Peyer's patch (tissue), 4 donors: ENCODE measurements around the gene PHLDA3. TPM values are rescaled to one million over a fixed set of nuclear protein-coding genes. Genes with fewer than 3 reads are reported as not detected.

Experiments used
- DNase-seq, 3 donors: peaks; one replicate each; pipeline ENCODE4 v3.0.0-alpha.2; 2017 to 2019
- H3K27ac ChIP-seq, 4 donors: fragments of 200-600 bp; sonication (generic); one replicate each; pipeline ENCODE4 v1.5.1; 2016 to 2019
- H3K27me3 ChIP-seq, 2 donors: fragments of 200-600 bp; sonication (generic); one replicate each; pipeline ENCODE4 v1.5.1; 2019
- H3K36me3 ChIP-seq, 3 donors: fragments of 200-600 bp; sonication (generic); one replicate each; pipeline ENCODE4 v1.5.1; 2016 to 2019
- H3K4me1 ChIP-seq, 4 donors: fragments of 200-600 bp; sonication (generic); one replicate each; pipeline ENCODE4 v1.5.1; 2016 to 2019
- H3K4me3 ChIP-seq, 4 donors: fragments of 200-600 bp; sonication (generic); 1 replicate in 3 of 4; 2 replicates in 1 of 4; pipeline ENCODE4 v1.5.1; 2016 to 2019; ENCODE audit warnings: mild to moderate bottlenecking in 1 of 4
- H3K9me3 ChIP-seq, 4 donors: fragments of 200-600 bp; sonication (generic); one replicate each; pipeline ENCODE4 v1.5.1; 2016 to 2019; ENCODE audit warnings: mild to moderate bottlenecking in 1 of 4
- POLR2A ChIP-seq, 2 donors: fragments of 450-650 bp; IDR thresholded peaks; one replicate each; pipeline ENCODE4 v1.5.1; 2017; ENCODE audit warnings: antibody characterized with exemption in 2 of 2, mild to moderate bottlenecking in 2 of 2, moderate library complexity in 2 of 2
- total RNA-seq, 4 donors: library from RNA; depleted of rRNA; stranded (reverse); fragments of >200 nt; gene quantifications; one replicate each; pipeline ENCODE4 v1.1.0, GENCODE V29; 2016
- TF ChIP-seq, protein P1 (sequence below), 6 experiments: fragments of 450-650 bp in 4 of 6; fragments of 200-600 bp in 2 of 6; sonication (generic) in 1 of 6; IDR thresholded peaks; one replicate each; pipeline ENCODE4 v1.5.1; 2017 to 2019; ENCODE audit warnings: antibody characterized with exemption in 6 of 6, mild to moderate bottlenecking in 3 of 6, moderate library complexity in 1 of 6

Gene PHLDA3
- total RNA-seq: 10 to 100 TPM in 1 of 4 donors, 1 to 10 TPM in 3; 4.4 to 43.7 (median 5.2) TPM

DNA sequence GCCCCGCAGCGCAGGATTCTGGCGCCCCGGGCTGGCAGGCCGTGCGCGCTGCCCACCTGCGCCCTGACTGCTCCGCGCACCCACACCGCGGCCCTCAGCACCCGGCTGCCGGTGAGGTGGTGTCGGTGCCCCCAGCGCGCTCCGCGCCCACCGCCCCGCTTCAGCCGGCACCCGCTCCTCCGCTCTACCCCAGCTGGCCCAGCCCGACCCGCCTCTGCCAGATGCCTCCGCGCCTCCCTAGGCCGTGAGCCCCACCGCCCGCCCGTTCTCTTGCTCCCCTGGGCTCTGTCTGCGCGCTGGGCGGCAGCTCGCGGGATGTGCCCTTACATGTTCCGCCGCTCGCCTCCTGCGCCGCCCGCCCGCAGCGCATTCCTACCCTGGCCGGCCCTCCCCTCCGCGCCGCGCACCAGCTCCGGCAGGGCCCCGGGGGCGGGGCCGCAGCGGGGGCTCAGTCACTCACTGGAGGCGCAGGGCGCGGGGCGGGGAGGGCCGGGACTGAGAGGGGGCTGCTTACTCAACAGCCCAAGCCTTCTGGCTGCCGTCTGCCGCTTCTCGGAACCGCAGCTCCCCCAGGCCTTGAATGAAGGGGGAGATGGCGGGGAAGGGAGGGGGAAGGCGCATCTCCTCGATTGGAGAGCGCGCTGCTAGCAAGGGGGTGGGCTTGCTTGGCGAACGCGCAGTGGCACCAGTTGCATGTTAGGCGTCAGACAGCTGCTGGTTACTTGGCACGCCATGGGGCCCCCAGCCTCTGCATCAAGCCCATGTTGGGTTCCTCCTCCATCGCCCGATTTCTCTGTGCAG is at the start of gene PHLDA3:
Gene PHLDA3, minus strand, starts transcription at position 345 of the 801 bp plus-strand sequence. CDS start 402 bp downstream, outside the sequence.
- Histone ChIP-seq H3K9me3 (no peaks in the 10 kb centered on the region), H3K27me3 (no peaks in the 10 kb centered on the region), H3K36me3 (no peaks in the 10 kb centered on the region), H3K4me1 (peaks cover 0 to 19% (median 4%) of the 10 kb centered on the region in 4 donors), H3K4me3 (peak within 1 kb of the TSS; percentile 48 to 76 (median 62)), H3K27ac (peak within 1 kb of the TSS; percentile 73 to 92 (median 80))
- DNase-seq: peak; percentile 30 to 79 (median 74)
- TF ChIP-seq, protein P1, sequence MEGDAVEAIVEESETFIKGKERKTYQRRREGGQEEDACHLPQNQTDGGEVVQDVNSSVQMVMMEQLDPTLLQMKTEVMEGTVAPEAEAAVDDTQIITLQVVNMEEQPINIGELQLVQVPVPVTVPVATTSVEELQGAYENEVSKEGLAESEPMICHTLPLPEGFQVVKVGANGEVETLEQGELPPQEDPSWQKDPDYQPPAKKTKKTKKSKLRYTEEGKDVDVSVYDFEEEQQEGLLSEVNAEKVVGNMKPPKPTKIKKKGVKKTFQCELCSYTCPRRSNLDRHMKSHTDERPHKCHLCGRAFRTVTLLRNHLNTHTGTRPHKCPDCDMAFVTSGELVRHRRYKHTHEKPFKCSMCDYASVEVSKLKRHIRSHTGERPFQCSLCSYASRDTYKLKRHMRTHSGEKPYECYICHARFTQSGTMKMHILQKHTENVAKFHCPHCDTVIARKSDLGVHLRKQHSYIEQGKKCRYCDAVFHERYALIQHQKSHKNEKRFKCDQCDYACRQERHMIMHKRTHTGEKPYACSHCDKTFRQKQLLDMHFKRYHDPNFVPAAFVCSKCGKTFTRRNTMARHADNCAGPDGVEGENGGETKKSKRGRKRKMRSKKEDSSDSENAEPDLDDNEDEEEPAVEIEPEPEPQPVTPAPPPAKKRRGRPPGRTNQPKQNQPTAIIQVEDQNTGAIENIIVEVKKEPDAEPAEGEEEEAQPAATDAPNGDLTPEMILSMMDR (IDR thresholded peaks at IDR 0.05): peak in 1 of 6 experiments; percentile 3
- peak; percentile 26 to 28 for TF ChIP-seq POLR2A (IDR thresholded peaks at IDR 0.05)

DNA sequence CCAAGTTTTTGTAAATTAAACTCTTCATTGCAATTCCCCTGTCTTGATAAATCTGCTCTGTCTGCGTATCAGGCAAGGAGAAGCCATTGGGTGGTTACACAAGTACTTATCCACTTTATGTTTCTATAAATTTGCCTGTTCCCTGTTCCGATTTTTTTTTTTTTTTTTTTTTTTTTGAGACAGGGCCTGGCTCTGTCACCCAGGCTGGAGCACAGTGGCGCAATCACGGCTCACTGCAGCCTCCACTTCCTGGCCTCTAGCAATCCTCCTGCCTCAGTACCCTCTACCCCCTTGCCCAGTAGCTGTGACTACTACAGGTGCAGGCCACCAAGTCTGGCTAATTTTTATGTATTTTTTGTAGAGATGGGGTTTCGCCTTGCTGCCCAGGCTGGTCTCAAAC is 49.1 kb upstream of the PHLDA3 start:
- H3K36me3 ChIP-seq: no peaks in the 10 kb centered on the region
- no peaks in the 10 kb centered on the region for H3K27me3 ChIP-seq
- no peak overlapping the region for H3K4me3 ChIP-seq
- H3K9me3 ChIP-seq: no peaks in the 10 kb centered on the region
- H3K27ac ChIP-seq: no peak overlapping the region
- H3K4me1 ChIP-seq: peaks cover 0 to 5% (median 0%) of the 10 kb centered on the region in 4 donors
- DNase-seq: no peak
- TF ChIP-seq, protein P1 (IDR thresholded peaks at IDR 0.05): no peak
- TF ChIP-seq POLR2A (IDR thresholded peaks at IDR 0.05): no peak

DNA sequence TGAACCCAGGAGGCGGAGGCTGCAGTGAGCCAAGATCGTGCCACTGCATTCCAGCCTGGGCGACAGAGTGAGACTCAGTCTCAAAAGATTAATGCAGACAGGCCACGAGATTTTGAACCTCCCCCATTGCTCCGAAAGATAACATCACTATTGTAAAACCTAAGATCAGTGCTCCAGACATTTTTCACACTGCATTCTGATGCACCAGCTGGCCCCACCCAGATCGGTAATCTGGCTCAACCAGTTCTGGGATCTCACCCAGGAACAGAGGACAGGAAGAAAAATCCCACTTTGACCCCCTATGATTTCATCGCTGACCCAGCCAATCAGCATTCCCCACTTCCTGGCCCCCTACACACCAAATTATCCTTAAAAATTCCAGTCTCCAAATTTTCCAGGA is 48.6 kb upstream of the PHLDA3 start:
- TF ChIP-seq POLR2A (IDR thresholded peaks at IDR 0.05): no peak
- TF ChIP-seq, protein P1 (IDR thresholded peaks at IDR 0.05): no peak
- H3K4me1 ChIP-seq: peaks cover 0 to 9% (median under 1%) of the 10 kb centered on the region in 4 donors
- no peaks in the 10 kb centered on the region for H3K27me3 ChIP-seq
- H3K4me3 ChIP-seq: no peak overlapping the region
- no peak overlapping the region for H3K27ac ChIP-seq
- H3K9me3 ChIP-seq: no peaks in the 10 kb centered on the region
- no peak for DNase-seq
- H3K36me3 ChIP-seq: no peaks in the 10 kb centered on the region

DNA sequence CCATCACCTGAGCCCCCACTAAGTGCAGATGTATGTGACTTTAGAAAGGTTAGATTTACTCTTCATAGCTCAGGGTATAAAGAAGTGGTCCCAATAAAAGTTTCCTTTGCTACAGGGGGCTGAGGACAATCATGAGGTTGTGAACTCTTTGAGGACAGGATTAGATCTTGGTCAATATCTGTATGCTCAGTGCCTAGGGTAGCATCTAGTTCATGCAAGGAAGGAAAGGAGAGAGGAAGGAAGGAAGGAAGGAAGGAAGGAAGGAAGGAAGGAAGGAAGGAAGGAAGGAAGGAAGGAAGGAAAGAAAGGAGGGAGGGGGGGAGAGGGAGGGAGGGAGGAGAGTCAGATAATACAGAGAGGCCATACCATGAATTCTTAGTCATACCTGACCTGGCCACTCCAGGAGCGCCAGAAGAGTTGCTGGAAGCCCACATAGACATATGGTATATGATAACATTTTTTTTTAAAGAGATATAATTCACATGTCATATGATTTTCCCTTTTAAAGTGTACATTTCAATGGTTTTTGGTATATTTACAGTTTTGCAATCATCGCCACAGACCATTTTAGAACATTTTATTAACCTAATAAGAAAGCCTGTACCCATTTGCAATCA is 47.6 kb upstream of the PHLDA3 start:
- H3K36me3 ChIP-seq: no peaks in the 10 kb centered on the region
- H3K4me3 ChIP-seq: no peak overlapping the region
- no peaks in the 10 kb centered on the region for H3K9me3 ChIP-seq
- no peak overlapping the region for H3K27ac ChIP-seq
- no peak for TF ChIP-seq POLR2A (IDR thresholded peaks at IDR 0.05)
- TF ChIP-seq, protein P1 (IDR thresholded peaks at IDR 0.05): no peak
- peaks cover 0 to 19% (median 2%) of the 10 kb centered on the region in 4 donors for H3K4me1 ChIP-seq
- DNase-seq: no peak
- no peaks in the 10 kb centered on the region for H3K27me3 ChIP-seq

DNA sequence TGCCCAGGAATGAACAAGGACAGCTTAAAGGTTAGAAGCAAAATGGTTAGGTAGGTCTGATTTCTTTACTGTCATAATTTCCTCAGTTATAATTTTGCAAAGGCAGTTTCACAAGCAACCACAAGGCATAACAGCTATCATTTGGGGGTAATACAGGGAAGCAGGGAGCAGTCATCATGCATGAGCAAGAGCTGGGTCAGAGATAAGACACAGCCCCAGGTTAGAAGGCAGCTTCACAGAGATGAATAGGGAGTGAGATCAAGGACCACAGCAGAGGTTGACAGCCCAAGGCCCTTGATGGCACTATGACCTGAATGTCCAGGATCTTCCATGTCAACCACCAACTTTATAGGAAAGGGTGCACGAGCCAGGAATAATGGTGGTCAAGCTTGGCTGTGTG is 46.9 kb upstream of the PHLDA3 start:
- DNase-seq: no peak
- Histone ChIP-seq H3K4me1 (peaks cover 0 to 19% (median 2%) of the 10 kb centered on the region in 4 donors), H3K9me3 (no peaks in the 10 kb centered on the region), H3K27me3 (no peaks in the 10 kb centered on the region), H3K4me3 (no peak overlapping the region), H3K36me3 (no peaks in the 10 kb centered on the region), H3K27ac (no peak overlapping the region)
- TF ChIP-seq, protein P1 (IDR thresholded peaks at IDR 0.05): no peak
- no peak for TF ChIP-seq POLR2A (IDR thresholded peaks at IDR 0.05)
